AG04449 (cell line): ENCODE measurements around the gene SLC22A2.

Experiments
- CTCF ChIA-PET: fragments of 350-600 bp; formaldehyde crosslinking; extraction: SDS; loops from one replicate; lab custom pipeline; 2021; ENCODE audit warnings: antibody characterized with exemption; lab: Yijun Ruan, JAX
- POLR2A ChIA-PET: fragments of 400-600, 350-600 bp; formaldehyde crosslinking; extraction: SDS; loops from one replicate; lab custom pipeline; 2020; ENCODE audit warnings: antibody characterized with exemption, inconsistent platforms; lab: Yijun Ruan, JAX
- DNase-seq: peaks from one replicate; pipeline ENCODE4 v3.0.0-alpha.2; 2010; ENCODE audit warnings: low read depth, low spot score
- H3K4me3 ChIP-seq: 2 replicates; pipeline ENCODE4 v1.5.1; 2011; ENCODE audit warnings: low read depth, mild to moderate bottlenecking, control low read depth, low read length
- CTCF ChIP-seq: IDR thresholded peaks from one replicate; pipeline ENCODE4 v1.5.1; 2011; ENCODE audit warnings: mild to moderate bottlenecking, moderate library complexity, low read length, control low read depth, inconsistent platforms; ENCODE audit not compliant: insufficient read depth; ENCODE audit errors: missing control alignments

Gene SLC22A2

GRCh38 chr6:160173806-160174527, 84.7 kb downstream of the SLC22A2 start:
- no peak for DNase-seq
- no peak for TF ChIP-seq CTCF
- ChIA-PET POLR2A (no interaction called here), CTCF (no interaction called here)
- no peak overlapping the region for H3K4me3 ChIP-seq

- POLR2A ChIA-PET, result no interaction called here
- H3K4me3 ChIP-seq, result no peak overlapping the region
- CTCF ChIA-PET, result no interaction called here
- no peak for TF ChIP-seq CTCF
- DNase-seq, result no peak
Observed at GRCh38 chr6:160172704-160173103, 85.9 kb downstream of the SLC22A2 start.

GRCh38 chr6:160170018-160170680, 88.5 kb downstream of the SLC22A2 start:
- H3K4me3 ChIP-seq, result no peak overlapping the region
- ChIA-PET POLR2A (no interaction called here), CTCF (interaction anchor here (0.7 kb wide), 1 partner anchor 806 kb away, joined by 3 read pairs; no protein-coding TSS in a partner anchor)
- no peak for TF ChIP-seq CTCF
- no peak for DNase-seq

- CTCF ChIA-PET, result interaction anchor here (1.2 kb wide), 1 partner anchor 288 kb away, joined by 4 read pairs; no protein-coding TSS in a partner anchor
- no peak for DNase-seq
Observed at GRCh38 chr6:160167604-160168399, 90.8 kb downstream of the SLC22A2 start.

More at GRCh38 chr6:160167604-160168399, 90.8 kb downstream of the SLC22A2 start:
- H3K4me3 ChIP-seq, result no peak overlapping the region
- POLR2A ChIA-PET, result interaction anchor here (0.5 kb wide), 1 partner anchor 950 kb away, joined by 3 read pairs; no protein-coding TSS in a partner anchor
- no peak for TF ChIP-seq CTCF
